ENCODE results near the gene ELMO3.

ELMO3 gene

GRCh38 chr16:67164599-67165061 is 34.3 kb upstream of the ELMO3 start, which contains the start of gene HSF4:
HSF4 (plus strand) TSS chr16:67164745; CDS start chr16:67164812, 67 bp downstream.
- no peak for DNase-seq (ENCODE audit: low read depth in 2 of 2)

DNA sequence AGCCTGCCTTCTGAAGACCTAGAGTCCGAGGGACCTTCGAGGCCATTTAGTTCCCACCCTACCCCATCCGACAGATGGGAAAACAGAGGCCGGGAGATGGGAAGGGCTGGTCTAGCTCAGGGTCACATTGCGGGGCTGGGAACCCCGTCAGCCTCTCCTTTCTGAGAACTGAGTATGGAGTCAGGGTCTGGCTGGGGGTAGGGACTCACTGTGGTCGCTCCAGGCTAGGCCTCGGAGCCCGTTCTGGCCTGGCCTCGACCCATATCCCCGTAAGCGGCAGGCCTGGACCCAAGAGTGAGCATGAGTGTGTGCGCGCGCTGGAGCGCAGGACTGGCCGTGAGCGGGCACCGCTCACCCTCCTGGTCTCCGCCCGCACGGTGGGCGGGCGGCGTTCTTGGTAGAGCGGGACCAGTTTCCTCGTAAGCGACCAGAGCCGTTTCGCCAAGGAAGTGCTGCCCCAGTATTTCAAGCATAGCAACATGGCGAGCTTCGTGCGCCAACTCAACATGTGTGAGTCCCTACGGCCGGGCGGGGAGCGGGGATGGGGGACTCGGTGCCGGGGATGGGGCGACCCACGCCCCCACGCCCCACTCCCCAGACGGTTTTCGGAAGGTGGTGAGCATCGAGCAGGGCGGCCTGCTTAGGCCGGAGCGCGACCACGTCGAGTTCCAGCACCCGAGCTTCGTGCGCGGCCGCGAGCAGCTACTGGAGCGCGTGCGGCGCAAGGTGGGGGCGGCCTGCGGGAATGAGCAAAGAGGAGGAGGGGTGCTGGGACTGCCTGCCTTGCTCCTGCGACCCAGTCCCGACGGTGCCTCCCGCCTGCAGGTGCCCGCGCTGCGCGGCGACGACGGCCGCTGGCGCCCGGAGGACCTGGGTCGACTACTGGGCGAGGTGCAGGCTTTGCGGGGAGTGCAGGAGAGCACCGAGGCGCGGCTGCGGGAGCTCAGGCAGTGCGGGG is 33.5 kb upstream of the ELMO3 start:
- no peak for DNase-seq (ENCODE audit: low read depth in 2 of 2)

DNA sequence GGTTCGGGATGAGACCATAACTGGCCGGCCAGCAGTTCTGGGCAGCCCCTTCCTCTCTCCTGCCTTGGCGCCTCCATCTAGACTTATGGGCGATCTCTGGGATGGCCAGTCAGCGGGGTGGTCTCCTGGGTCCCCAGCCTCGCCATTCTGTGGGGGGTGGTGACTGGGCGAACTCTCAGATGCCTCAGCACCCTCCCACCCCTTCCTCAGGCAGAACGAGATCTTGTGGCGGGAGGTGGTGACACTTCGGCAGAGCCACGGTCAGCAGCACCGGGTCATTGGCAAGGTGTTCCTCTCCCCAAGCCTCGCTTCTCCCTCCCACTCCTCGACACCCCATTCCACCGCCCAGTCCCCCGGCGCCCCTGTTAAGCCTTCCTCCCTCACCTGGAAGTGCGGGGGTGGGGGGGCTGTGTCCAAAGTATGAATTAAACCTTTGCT is 32.8 kb upstream of the ELMO3 start:
- DNase-seq (ENCODE audit: low read depth in 2 of 2), result no peak

DNA sequence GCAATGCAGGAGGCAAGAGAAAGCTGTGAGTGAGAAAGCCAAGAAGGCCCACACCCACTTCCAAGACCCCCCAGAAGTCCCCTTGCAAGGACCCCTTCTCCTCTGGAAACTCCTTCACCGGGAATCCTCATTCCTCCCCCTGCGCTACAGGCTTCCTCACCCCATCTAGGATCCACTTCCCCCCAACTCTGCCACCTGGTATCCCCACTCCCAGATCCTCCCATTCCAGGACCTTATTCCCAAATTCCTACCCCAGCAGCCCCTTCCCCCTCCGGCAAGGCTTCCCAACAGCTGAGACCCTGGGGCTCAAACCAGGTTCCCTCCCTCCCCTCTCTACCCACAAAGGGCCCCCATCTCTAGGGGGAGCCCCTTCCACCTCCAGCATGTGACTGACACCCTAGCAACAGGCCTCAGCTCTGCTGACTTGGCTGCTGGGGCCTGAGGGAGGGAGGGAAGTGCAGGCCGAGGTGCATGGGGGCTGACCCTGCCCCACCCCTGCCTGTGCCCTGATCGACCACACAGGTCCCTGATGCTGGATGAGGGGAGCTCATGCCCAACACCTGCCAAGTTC is 32.2 kb upstream of the ELMO3 start:
- no peak for DNase-seq (ENCODE audit: low read depth in 2 of 2)

- DNase-seq (ENCODE audit: low read depth in 2 of 2), result no peak
Measured at GRCh38 chr16:67167588-67167987, 31.3 kb upstream of the ELMO3 start.

DNA sequence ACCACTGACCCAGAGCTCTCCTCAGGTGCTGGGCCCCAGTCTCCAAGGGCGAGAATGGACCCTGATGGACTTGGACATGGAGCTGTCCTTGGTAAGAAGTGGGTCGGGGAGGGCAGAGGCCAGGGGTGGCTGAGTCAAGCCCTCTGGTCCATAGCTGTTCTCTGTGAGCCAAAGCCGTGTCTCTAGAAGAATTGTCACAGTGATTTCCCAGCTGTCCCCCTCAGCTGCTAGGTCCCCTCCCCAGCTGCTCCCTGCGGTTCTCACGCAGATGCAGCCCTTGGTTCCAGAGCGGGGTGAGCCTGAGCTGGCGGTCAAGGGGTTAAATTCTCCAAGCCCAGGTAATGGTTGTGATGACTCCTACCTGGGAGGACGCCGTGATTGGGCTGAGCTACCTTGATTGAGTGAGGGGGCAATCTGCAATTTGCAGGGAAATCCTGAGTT is 29.9 kb upstream of the ELMO3 start:
- DNase-seq (ENCODE audit: low read depth in 2 of 2), result no peak

GRCh38 chr16:67169642-67170167 is 29.2 kb upstream of the ELMO3 start:
- DNase-seq (ENCODE audit: low read depth in 2 of 2), result no peak

GRCh38 chr16:67170168-67170948 is 28.6 kb upstream of the ELMO3 start, which contains the start of gene NOL3:
NOL3 (plus strand) TSS chr16:67170538.
- DNase-seq (ENCODE audit: low read depth in 2 of 2), result no peak

DNA sequence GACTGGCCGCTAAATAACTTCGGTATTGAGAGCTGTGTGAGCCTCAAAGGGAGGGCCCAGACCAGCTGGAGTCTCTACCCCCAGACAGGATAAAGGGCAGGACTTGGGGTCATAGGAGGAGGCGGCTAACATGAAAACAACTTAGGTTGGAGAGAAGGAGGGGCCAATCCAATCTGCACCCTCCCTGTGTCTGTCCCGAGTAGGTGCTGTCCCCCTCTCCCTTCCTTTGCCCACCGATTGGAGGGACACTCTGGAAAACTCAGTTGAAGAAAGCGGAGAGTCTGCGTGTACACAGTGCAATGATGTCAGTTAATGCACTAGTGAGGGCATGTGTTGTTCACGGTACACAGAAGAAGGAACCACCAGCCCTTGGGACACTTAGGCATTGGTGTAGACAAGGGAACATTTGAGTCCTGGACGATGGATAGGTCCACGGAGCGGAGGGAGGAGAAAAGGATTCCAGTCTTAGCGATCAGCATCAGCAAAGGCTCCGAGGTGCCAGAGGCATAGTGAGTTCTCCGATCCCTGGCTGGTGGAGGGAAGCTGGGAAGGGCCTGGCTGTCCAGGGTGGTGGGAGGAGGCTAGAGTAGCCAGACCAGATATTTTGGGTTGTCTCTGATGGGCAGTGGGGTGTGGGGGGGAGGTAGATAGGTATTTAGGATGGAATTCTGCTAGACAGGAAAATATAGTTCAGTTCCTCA is 27.8 kb upstream of the ELMO3 start:
- no peak for DNase-seq (ENCODE audit: low read depth in 2 of 2)

DNA sequence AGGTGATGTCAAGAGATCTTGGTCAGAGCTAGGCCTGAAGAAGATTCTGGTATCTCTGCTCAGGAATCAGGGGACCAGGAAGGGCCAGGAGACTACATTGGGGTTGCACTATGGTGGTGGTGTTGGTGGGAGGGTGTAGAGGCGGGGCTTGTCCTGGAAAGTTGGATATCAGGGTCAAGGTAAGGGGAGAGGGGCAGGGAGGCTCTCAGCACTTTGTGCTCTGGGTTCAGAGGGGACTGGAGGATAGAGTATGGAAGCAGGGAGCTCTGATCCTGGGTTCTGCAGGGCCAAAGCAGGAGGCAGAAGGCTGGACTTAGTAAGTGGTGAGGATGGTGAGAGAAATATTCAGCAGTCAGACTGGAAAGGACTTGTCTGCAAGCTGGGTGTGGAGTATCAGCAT is 25.6 kb upstream of the ELMO3 start:
- no peak for DNase-seq (ENCODE audit: low read depth in 2 of 2)

DNA sequence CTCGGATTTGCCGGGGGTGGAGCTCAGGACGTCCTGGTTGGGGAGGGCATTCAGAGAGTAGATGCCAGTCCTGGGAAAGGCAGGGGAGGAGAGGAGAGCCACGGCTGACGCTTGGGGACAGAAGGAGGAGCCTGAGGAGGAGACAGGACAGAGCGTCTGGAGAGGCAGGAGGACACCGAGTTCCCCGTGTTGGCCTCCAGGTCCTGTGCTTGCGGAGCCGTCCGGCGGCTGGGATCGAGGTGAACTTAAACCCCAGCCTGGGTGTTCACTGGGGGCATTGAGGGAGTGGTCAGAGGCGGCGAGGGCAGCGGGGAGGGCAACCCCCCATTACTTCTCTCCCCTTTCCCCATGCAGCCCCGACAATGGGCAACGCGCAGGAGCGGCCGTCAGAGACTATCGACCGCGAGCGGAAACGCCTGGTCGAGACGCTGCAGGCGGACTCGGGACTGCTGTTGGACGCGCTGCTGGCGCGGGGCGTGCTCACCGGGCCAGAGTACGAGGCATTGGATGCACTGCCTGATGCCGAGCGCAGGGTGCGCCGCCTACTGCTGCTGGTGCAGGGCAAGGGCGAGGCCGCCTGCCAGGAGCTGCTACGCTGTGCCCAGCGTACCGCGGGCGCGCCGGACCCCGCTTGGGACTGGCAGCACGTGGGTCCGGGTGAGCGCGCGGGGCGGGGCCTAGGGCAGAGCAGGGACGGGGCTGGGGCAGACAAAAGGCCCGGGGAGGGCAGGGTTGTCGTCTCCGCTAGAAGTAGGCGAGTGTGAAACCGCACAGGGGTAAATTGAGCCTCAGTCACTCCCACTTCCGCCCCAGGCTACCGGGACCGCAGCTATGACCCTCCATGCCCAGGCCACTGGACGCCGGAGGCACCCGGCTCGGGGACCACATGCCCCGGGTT is 24.9 kb upstream of the ELMO3 start:
- peak in 1 of 2 donors; percentile 56 for DNase-seq (ENCODE audit: low read depth in 2 of 2)

DNA sequence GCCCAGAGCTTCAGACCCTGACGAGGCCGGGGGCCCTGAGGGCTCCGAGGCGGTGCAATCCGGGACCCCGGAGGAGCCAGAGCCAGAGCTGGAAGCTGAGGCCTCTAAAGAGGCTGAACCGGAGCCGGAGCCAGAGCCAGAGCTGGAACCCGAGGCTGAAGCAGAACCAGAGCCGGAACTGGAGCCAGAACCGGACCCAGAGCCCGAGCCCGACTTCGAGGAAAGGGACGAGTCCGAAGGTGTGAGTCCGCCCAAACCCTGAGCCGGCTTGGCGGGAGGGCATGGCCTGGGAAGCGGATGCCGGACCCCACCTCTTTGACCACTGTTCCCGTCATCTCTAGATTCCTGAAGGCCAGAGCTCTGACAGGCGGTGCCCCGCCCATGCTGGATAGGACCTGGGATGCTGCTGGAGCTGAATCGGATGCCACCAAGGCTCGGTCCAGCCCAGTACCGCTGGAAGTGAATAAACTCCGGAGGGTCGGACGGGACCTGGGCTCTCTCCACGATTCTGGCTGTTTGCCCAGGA is 24.2 kb upstream of the ELMO3 start:
- no peak for DNase-seq (ENCODE audit: low read depth in 2 of 2)

DNA sequence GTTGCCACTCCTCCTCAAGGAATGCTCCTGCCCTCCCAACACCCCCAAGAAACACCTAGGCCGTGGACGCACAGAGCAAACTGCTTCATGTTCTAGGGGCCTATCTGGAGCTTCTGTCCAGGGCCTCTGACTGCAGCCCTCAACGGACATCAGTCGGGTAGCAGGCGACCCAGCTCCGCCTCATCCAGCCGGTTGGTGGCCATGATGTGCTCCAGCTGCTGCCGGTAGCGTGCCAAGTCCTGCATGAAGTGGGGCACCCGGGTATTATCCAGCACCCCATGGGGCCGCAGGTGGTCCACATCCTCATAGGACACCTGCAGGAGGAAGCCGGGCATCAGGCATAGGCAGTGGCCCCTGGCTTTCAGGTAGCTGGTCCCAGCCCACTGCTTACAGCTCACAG is 22.3 kb upstream of the ELMO3 start:
- no peak for DNase-seq (ENCODE audit: low read depth in 2 of 2)

DNA sequence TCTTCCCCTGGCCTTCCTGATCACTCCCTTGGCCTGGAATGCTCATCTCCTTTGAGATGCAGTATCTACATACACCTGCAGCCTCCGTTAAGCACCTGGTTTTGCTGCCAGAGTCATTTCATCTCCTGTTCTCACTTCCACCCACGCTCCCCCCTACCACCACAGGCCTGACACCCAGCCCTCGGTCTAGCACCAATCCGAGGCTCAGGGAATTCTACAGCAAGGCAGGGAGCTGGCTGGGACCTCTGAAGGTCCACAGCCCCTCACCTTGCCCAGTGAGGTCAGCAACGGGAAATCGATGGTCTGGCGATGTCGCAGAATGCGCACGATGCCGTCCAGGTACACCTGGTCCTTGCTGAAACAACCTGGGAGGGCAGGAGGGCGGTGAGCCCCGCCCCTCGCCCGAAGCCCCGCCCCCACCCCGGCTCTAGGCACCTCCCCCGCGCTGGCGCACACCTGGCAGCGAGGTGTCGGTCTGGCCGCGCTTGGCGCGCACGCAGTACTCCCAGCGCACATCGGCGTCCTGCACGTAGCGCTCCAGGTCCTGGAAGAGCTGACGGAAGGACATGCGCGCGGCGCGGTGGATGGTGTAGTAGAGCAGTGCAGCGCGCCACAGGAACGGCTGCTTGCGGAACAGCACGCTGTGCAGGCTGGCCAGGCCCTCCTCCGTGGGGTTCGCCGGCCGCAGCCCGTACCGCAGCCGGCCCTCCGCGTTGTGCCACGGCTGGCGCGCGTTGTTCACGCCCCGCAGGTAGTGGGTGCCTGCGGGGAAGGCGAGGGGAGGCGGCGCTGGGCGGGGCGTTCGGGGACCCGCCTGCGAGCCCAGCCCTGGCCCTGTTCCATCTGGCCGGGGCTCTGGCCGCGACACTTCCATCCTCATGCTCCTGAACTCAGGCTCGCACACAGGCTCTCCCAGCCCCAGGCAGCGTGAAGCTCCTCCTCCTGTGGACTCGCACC is 20.9 kb upstream of the ELMO3 start:
- DNase-seq (ENCODE audit: low read depth in 2 of 2), result no peak

GRCh38 chr16:67179421-67180080 is 19.4 kb upstream of the ELMO3 start:
- no peak for DNase-seq (ENCODE audit: low read depth in 2 of 2)

DNA sequence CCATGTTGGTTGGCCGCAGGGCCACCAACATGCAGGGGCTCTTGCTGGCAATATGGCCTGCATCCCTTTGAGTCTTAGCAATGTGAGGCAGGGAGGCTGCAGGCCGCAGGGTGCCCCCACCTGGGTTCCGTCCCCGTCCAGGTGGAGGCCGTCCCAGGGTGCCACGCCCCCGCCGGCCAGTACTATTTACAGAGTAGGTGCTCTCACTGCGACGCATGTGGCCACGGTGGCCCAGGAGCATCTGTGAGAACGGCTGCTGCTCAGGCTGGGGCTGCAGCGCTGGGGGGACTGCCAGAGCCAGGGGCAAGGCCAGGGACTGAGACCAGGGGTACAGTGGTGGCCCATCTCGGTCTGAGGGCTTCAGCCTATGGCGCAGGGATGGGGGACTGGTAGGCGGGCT is 18.8 kb upstream of the ELMO3 start:
- no peak for DNase-seq (ENCODE audit: low read depth in 2 of 2)

GRCh38 chr16:67181346-67181745 is 17.6 kb upstream of the ELMO3 start:
- no peak for DNase-seq (ENCODE audit: low read depth in 2 of 2)

DNA sequence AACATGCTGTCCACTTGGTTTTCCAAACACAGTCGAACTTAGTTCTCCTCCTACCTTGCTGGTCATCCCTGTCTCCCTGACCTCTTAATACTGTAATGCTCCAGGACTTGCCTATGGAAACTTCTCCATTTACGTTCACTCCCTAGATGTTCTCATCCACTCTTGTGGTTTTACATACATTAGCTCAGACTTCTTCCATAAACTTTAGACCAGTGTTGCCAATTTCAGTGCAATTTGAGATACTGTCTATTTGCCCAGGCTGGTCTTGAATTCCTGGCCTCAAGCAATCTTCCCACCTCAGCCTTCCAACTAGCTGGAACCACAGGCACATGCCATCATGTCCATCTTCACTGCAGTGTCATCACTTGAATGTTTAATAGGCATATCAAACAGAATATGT is 16.6 kb upstream of the ELMO3 start:
- no peak for DNase-seq (ENCODE audit: low read depth in 2 of 2)
